Measurements from ENCODE around the gene PRCD. TPM values are rescaled to one million over a fixed set of nuclear protein-coding genes. Genes with fewer than 3 reads are reported as not detected.

Gene PRCD
- total RNA-seq, 2 experiments from 2014 or later: not detected

DNA sequence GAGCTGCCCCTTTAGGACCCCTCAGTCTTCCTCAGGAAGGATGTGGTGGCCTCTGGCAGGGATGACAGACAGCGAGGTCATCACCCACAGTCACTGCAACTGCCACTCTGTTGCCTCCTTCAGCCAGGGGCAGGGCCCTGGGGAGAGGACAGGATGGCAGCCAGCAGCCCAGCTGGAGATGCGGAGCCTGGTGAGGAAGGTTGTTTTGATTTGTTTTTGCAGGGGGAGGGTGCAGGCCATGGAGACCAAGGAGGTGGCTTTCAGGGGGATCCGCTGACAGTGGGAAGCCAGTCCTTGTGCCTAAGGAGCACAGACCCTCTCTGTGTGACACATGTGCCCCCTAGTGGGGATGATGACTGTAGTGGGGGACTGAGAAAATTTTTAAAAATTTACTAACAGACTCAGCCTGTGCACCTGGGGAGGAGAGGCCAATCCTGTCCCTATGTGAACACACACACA lies 7.4 kb downstream of the PRCD start:
- H3K4me3 Mint-ChIP-seq: no peak overlapping the region
- Histone ChIP-seq H3K27ac (ENCODE audit: low read depth in 1 of 2, low read length in 2 of 2) (no peak overlapping the region), H3K27me3 (ENCODE audit: control insufficient read depth in 1 of 2, insufficient read depth in 2 of 2, low read length in 2 of 2) (peaks cover 0 to 7% of the 10 kb centered on the region in 2 experiments), H3K4me1 (ENCODE audit: insufficient read depth, low read length) (peaks cover 7% of the 10 kb centered on the region), H3K4me3 (ENCODE audit: low read length) (no peak overlapping the region), H3K36me3 (ENCODE audit: insufficient read depth, low read length) (no peaks in the 10 kb centered on the region), H3K9me3 (ENCODE audit: control insufficient read depth in 1 of 2, insufficient read depth in 1 of 2, low read length in 2 of 2) (no peaks in the 10 kb centered on the region)
- TF ChIP-seq, protein P1, sequence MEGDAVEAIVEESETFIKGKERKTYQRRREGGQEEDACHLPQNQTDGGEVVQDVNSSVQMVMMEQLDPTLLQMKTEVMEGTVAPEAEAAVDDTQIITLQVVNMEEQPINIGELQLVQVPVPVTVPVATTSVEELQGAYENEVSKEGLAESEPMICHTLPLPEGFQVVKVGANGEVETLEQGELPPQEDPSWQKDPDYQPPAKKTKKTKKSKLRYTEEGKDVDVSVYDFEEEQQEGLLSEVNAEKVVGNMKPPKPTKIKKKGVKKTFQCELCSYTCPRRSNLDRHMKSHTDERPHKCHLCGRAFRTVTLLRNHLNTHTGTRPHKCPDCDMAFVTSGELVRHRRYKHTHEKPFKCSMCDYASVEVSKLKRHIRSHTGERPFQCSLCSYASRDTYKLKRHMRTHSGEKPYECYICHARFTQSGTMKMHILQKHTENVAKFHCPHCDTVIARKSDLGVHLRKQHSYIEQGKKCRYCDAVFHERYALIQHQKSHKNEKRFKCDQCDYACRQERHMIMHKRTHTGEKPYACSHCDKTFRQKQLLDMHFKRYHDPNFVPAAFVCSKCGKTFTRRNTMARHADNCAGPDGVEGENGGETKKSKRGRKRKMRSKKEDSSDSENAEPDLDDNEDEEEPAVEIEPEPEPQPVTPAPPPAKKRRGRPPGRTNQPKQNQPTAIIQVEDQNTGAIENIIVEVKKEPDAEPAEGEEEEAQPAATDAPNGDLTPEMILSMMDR (IDR thresholded peaks at IDR 0.05): peak; percentile 62
- no peaks in the 10 kb centered on the region for H3K36me3 Mint-ChIP-seq (ENCODE audit: low read depth)
- no peaks in the 10 kb centered on the region for H3K4me1 Mint-ChIP-seq (ENCODE audit: low read depth)
- peaks cover 12% of the 10 kb centered on the region for H3K27me3 Mint-ChIP-seq
- no peak overlapping the region for H3K27ac Mint-ChIP-seq
- ChIA-PET CTCF (interaction anchor here (1.0 kb wide), 1 partner anchor 11 kb away, joined by 3 read pairs; no protein-coding TSS in a partner anchor), POLR2A (interaction anchor here (1.1 kb wide), 1 partner anchor 10 kb away, joined by 3 read pairs; no protein-coding TSS in a partner anchor)
- ATAC-seq (ENCODE audit: poor library complexity) (peak; percentile 93), DNase-seq (peak; percentile 37 to 80 (median 55))
- no peaks in the 10 kb centered on the region for H3K9me3 Mint-ChIP-seq
- intact Hi-C loops (cut with DNase I, micrococcal nuclease): loop anchor here (1.0 kb wide), 2 partner anchors 24 to 81 kb away; no protein-coding TSS in a partner anchor

DNA sequence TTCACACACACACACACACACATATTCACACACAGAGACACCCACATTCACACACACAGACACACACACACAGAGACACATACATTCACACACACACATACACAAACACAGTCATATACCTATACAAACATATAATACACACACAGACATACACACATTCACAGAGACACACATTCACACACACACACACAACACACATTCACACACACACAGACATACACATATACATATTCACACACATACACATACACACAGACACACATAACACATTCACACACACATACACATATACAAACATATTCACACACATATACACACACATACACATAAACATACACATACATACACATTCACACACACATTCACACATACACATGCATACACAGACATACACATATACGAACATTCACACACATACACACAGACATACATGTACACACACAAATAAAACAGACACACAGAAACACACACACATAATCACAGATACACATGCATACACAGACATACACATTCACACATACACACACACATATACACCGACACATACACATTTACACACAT lies 7.9 kb downstream of the PRCD start:
- Mint-ChIP-seq H3K36me3 (ENCODE audit: low read depth) (no peaks in the 10 kb centered on the region), H3K27me3 (peaks cover 8% of the 10 kb centered on the region), H3K27ac (no peak overlapping the region), H3K4me1 (ENCODE audit: low read depth) (no peaks in the 10 kb centered on the region), H3K4me3 (no peak overlapping the region), H3K9me3 (no peaks in the 10 kb centered on the region)
- Histone ChIP-seq H3K4me1 (ENCODE audit: insufficient read depth, low read length) (peaks cover 7% of the 10 kb centered on the region), H3K27ac (ENCODE audit: low read depth in 1 of 2, low read length in 2 of 2) (no peak overlapping the region), H3K27me3 (ENCODE audit: control insufficient read depth in 1 of 2, insufficient read depth in 2 of 2, low read length in 2 of 2) (peaks cover 0 to 7% of the 10 kb centered on the region in 2 experiments), H3K4me3 (ENCODE audit: low read length) (no peak overlapping the region), H3K36me3 (ENCODE audit: insufficient read depth, low read length) (no peaks in the 10 kb centered on the region), H3K9me3 (ENCODE audit: control insufficient read depth in 1 of 2, insufficient read depth in 1 of 2, low read length in 2 of 2) (no peaks in the 10 kb centered on the region)
- TF ChIP-seq, protein P1 (IDR thresholded peaks at IDR 0.05): no peak
- intact Hi-C loops (cut with DNase I, micrococcal nuclease): loop anchor here (1.0 kb wide), 2 partner anchors 24 to 81 kb away; no protein-coding TSS in a partner anchor
- ChIA-PET CTCF (no interaction called here), POLR2A (no interaction called here)
- ATAC-seq (ENCODE audit: poor library complexity) (no peak), DNase-seq (no peak)

DNA sequence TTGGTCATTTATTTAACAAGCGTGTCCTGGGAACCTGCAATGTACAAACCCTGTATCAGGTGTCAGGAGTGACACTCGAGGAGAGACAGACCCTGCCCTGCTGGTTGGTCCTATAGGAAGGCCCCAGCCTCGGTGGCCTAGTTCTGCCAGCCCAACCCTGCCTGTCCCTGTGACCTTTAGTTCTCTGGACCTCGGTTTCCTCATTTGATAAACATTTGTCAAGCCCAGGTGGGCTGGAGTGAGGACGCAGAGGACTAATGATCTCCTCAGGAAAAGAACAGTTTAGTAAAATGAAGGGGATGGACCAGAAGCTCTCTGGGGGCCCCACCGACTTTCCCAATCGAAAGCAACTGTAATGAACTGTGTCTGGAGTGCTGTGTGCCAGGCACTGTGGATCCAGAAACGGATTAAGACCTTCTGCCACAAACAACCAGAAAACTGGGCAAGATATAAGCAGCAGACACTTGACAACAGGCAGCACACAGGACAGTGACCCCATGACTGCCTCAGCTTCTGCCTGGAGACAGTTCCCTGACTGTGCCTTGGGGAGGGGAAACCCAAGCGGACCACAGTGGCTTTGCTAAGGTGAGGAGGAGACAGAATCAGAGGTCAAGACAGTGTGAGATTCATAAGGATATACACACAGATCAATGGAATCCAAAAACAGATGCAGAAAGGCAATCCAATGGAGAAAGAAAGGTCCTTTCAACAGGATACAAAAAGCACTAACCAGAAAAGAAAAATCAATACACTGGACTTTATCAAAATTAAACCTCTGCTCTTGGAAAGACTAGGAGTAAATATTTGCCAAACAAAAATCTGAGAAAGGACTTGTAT lies 8.8 kb downstream of the PRCD start:
- Mint-ChIP-seq H3K4me1 (ENCODE audit: low read depth) (no peaks in the 10 kb centered on the region), H3K4me3 (no peak overlapping the region), H3K36me3 (ENCODE audit: low read depth) (no peaks in the 10 kb centered on the region), H3K27ac (no peak overlapping the region), H3K27me3 (peaks cover 7% of the 10 kb centered on the region), H3K9me3 (no peaks in the 10 kb centered on the region)
- no peaks in the 10 kb centered on the region for H3K9me3 ChIP-seq (ENCODE audit: control insufficient read depth in 1 of 2, insufficient read depth in 1 of 2, low read length in 2 of 2)
- no peaks in the 10 kb centered on the region for H3K36me3 ChIP-seq (ENCODE audit: insufficient read depth, low read length)
- POLR2A ChIA-PET: interaction anchor here (0.7 kb wide), 1 partner anchor 116 kb away, joined by 3 read pairs; no protein-coding TSS in a partner anchor
- peaks cover 7% of the 10 kb centered on the region for H3K4me1 ChIP-seq (ENCODE audit: insufficient read depth, low read length)
- no peak for DNase-seq
- intact Hi-C loops (cut with DNase I, micrococcal nuclease): no loop called here
- no peaks in the 10 kb centered on the region for H3K27me3 ChIP-seq (ENCODE audit: control insufficient read depth in 1 of 2, insufficient read depth in 2 of 2, low read length in 2 of 2)
- H3K4me3 ChIP-seq (ENCODE audit: low read length): no peak overlapping the region
- CTCF ChIA-PET: interaction anchor here (2.3 kb wide), 1 partner anchor 25 kb away, joined by 8 read pairs; no protein-coding TSS in a partner anchor
- ATAC-seq (ENCODE audit: poor library complexity): no peak
- H3K27ac ChIP-seq (ENCODE audit: low read depth in 1 of 2, low read length in 2 of 2): no peak overlapping the region
- TF ChIP-seq, protein P1 (IDR thresholded peaks at IDR 0.05): no peak

Measured in CD4-positive, alpha-beta T cell (primary cell).